Retinal pigment epithelial cell (primary cell): ENCODE measurements around the gene FNDC3B.

Experiments used
- DNase-seq: peaks from one replicate; pipeline ENCODE4 v3.0.0-alpha.2; 2010; ENCODE audit warnings: low read depth
- H3K4me3 ChIP-seq: 2 replicates; pipeline ENCODE4 v1.5.1; 2011; ENCODE audit warnings: mild to moderate bottlenecking, low read length, control low read depth, moderate library complexity
- TF ChIP-seq, protein P1 (sequence below): conservative IDR thresholded peaks from 2 replicates; pipeline ENCODE4 v1.5.1; 2011; ENCODE audit warnings: low read depth, low read length, control low read depth, inconsistent platforms

The FNDC3B gene

DNA sequence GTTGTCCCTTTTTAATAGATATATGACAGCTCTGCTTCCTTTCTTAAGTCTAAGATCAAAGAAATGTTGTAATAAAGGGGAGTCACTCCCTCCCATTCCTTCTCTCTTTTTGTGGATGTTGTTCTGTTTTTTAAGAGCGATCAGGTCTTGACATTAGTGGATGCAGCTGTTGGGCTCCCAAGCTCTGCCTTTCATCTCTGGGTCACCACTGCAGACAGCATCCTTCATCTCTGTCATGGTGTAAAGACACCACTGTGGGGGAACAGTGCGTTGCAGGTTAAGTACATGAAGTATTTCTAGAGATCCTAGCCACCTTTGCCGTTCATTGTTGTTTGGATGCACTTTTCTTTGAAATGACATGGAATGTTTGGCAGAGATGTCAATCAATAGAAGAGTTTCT, 17.7 kb downstream of the FNDC3B start:
- no peak for DNase-seq
- TF ChIP-seq, protein P1, sequence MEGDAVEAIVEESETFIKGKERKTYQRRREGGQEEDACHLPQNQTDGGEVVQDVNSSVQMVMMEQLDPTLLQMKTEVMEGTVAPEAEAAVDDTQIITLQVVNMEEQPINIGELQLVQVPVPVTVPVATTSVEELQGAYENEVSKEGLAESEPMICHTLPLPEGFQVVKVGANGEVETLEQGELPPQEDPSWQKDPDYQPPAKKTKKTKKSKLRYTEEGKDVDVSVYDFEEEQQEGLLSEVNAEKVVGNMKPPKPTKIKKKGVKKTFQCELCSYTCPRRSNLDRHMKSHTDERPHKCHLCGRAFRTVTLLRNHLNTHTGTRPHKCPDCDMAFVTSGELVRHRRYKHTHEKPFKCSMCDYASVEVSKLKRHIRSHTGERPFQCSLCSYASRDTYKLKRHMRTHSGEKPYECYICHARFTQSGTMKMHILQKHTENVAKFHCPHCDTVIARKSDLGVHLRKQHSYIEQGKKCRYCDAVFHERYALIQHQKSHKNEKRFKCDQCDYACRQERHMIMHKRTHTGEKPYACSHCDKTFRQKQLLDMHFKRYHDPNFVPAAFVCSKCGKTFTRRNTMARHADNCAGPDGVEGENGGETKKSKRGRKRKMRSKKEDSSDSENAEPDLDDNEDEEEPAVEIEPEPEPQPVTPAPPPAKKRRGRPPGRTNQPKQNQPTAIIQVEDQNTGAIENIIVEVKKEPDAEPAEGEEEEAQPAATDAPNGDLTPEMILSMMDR, result no peak
- H3K4me3 ChIP-seq, result no peak overlapping the region

GRCh38 chr3:172057624-172058327, 18.4 kb downstream of the FNDC3B start:
- no peak overlapping the region for H3K4me3 ChIP-seq
- TF ChIP-seq, protein P1, result no peak
- no peak for DNase-seq

DNA sequence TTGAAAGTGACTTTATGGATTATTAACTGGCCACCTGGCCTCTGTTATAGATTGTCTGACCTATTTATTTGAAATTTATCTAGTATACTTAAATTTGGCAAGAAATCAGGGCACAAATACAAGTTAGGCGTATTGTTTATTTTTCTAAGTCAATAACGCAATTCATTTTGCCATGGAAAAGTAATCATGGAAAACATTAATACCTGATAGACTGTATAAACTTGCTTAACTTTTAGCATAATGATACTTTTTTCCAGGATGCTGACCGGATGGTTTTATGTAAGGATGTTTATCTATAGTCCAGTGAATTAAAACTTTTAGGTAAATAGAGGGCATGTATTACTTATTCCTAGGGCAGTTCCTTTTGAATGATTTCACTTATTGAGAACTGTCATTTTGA, 20.2 kb downstream of the FNDC3B start:
- TF ChIP-seq, protein P1, result no peak
- no peak for DNase-seq
- no peak overlapping the region for H3K4me3 ChIP-seq

- TF ChIP-seq, protein P1, result no peak
- no peak overlapping the region for H3K4me3 ChIP-seq
- no peak for DNase-seq
Measured at GRCh38 chr3:172060234-172060633, 20.9 kb downstream of the FNDC3B start.

DNA sequence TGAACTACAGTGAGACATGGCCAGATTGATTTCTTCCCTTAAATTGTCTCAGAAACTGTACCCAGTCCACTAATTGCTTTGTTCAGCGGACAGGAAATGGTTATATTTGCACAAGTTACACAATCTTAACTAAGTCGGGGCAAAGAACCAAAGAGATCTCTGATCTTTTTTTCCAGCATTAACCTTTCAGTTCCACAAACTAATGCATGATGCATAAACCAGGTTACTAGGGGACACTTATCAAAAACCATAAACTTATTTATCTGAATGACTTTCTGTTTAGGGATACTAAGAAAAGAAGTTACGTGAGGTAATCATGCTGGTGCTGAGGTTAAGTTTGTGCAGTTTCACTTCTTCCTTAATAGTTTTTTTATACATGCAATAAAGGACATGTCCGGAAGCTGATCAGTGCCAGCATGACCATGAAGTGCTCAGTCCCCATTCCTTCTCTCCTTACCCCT, 22.4 kb downstream of the FNDC3B start:
- DNase-seq, result no peak
- TF ChIP-seq, protein P1, result no peak
- H3K4me3 ChIP-seq, result no peak overlapping the region

GRCh38 chr3:172062761-172063160, 23.4 kb downstream of the FNDC3B start:
- TF ChIP-seq, protein P1, result no peak
- no peak overlapping the region for H3K4me3 ChIP-seq
- no peak for DNase-seq
